Mesenchymal stem cell (in vitro differentiated cells and primary cell): Measurements from ENCODE around the gene HSP90AB1.

Experiments
- DNase-seq: peaks from one replicate; pipeline ENCODE4 v3.0.0-alpha.2; 2013
- H2AFZ ChIP-seq: one replicate; pipeline ENCODE4 v1.6.1; 2013; ENCODE audit warnings: low read depth, mild to moderate bottlenecking, control low read depth, inconsistent platforms, low read length, moderate library complexity
- H2AK5ac ChIP-seq: 2 replicates; pipeline ENCODE4 v1.6.1; 2013; ENCODE audit warnings: low read length, moderate library complexity, mild to moderate bottlenecking, inconsistent platforms; ENCODE audit not compliant: severe bottlenecking
- H2BK120ac ChIP-seq: one replicate; pipeline ENCODE4 v1.6.1; 2013; ENCODE audit warnings: low read depth, mild to moderate bottlenecking, inconsistent platforms, low read length, moderate library complexity
- H2BK12ac ChIP-seq, 2 experiments: one replicate each; pipeline ENCODE4 v1.6.1; 2013; ENCODE audit warnings: inconsistent platforms in 2 of 2, low read length in 2 of 2, mild to moderate bottlenecking in 2 of 2, moderate library complexity in 2 of 2, control low read depth in 1 of 2
- H2BK15ac ChIP-seq: one replicate; pipeline ENCODE4 v1.6.1; 2013; ENCODE audit warnings: mild to moderate bottlenecking, low read depth, inconsistent platforms; ENCODE audit not compliant: poor library complexity, severe bottlenecking
- H2BK5ac ChIP-seq: 2 replicates; pipeline ENCODE4 v1.6.1; 2013; ENCODE audit warnings: low read depth, mild to moderate bottlenecking, low read length, control low read depth, inconsistent platforms; ENCODE audit not compliant: poor library complexity, severe bottlenecking
- H3K14ac ChIP-seq, 2 experiments: one replicate each; pipeline ENCODE4 v1.6.1; 2013; ENCODE audit warnings: inconsistent platforms in 2 of 2, low read length in 2 of 2, control low read depth in 1 of 2, mild to moderate bottlenecking in 1 of 2, moderate library complexity in 1 of 2
- H3K18ac ChIP-seq, 2 experiments: one replicate each; pipeline ENCODE4 v1.6.1; 2013; ENCODE audit warnings: inconsistent platforms in 2 of 2, low read length in 2 of 2, control low read depth in 1 of 2, low read depth in 1 of 2, mild to moderate bottlenecking in 1 of 2
- H3K23ac ChIP-seq, 2 experiments: one replicate each; pipeline ENCODE4 v1.6.1; 2013; ENCODE audit warnings: inconsistent platforms in 2 of 2, low read length in 2 of 2, mild to moderate bottlenecking in 2 of 2, moderate library complexity in 2 of 2, control low read depth in 1 of 2
- H3K27ac ChIP-seq: 2 replicates; pipeline ENCODE4 v1.5.1; 2013; ENCODE audit warnings: mild to moderate bottlenecking, moderate library complexity, low read length, control low read depth, inconsistent platforms; ENCODE audit not compliant: poor library complexity, severe bottlenecking
- H3K27me3 ChIP-seq, 2 experiments: 2 replicates each; pipeline versions ENCODE4 v1.6.1 to v1.7.0; 2013; ENCODE audit warnings: low read length in 2 of 2, mild to moderate bottlenecking in 2 of 2, moderate library complexity in 2 of 2, control low read depth in 1 of 2, inconsistent platforms in 1 of 2; ENCODE audit not compliant: control insufficient read depth in 1 of 2, insufficient read depth in 1 of 2
- H3K36me3 ChIP-seq, 2 experiments: 2 replicates each; pipeline versions ENCODE4 v1.6.1 to v1.7.0; 2013; ENCODE audit warnings: low read length in 2 of 2, control low read depth in 1 of 2, inconsistent platforms in 1 of 2, low read depth in 1 of 2, mild to moderate bottlenecking in 1 of 2; ENCODE audit not compliant: insufficient read depth in 2 of 2, control insufficient read depth in 1 of 2
- H3K4ac ChIP-seq, 2 experiments: one replicate each; pipeline ENCODE4 v1.6.1; 2013; ENCODE audit warnings: inconsistent platforms in 2 of 2, low read length in 2 of 2, mild to moderate bottlenecking in 2 of 2, moderate library complexity in 2 of 2, control low read depth in 1 of 2, low read depth in 1 of 2
- H3K4me1 ChIP-seq: 2 replicates; pipeline ENCODE4 v1.6.1; 2013; ENCODE audit warnings: low read depth, low read length, control low read depth; ENCODE audit not compliant: control insufficient read depth, insufficient read depth
- H3K4me2 ChIP-seq: 2 replicates; pipeline ENCODE4 v1.6.1; 2013; ENCODE audit warnings: low read length, mild to moderate bottlenecking, inconsistent platforms; ENCODE audit not compliant: poor library complexity, severe bottlenecking
- H3K4me3 ChIP-seq, 2 experiments: 2 replicates each; pipeline versions ENCODE4 v1.5.1 to v1.7.0; 2013; ENCODE audit warnings: low read length in 2 of 2, mild to moderate bottlenecking in 2 of 2, control low read depth in 1 of 2, low read depth in 1 of 2; ENCODE audit not compliant: insufficient read depth in 1 of 2
- H3K79me1 ChIP-seq: replicated peaks from 2 replicates; pipeline ENCODE4 v1.6.1; 2013; ENCODE audit warnings: mild to moderate bottlenecking, control low read depth, low read length, inconsistent platforms; ENCODE audit not compliant: poor library complexity, severe bottlenecking
- H3K9ac ChIP-seq: 2 replicates; pipeline ENCODE4 v1.7.0; 2013; ENCODE audit warnings: mild to moderate bottlenecking, low read length, moderate library complexity
- H3K9me3 ChIP-seq: 2 replicates; pipeline ENCODE4 v1.7.0; 2013; ENCODE audit warnings: mild to moderate bottlenecking, low read length; ENCODE audit not compliant: control insufficient read depth
- H4K8ac ChIP-seq: one replicate; pipeline ENCODE4 v1.6.1; 2013; ENCODE audit warnings: inconsistent platforms, mild to moderate bottlenecking, low read length, moderate library complexity
- H4K91ac ChIP-seq: one replicate; pipeline ENCODE4 v1.6.1; 2013; ENCODE audit warnings: mild to moderate bottlenecking, low read length, inconsistent platforms
- WGBS: methylation state at CpG from one replicate; pipeline ENCODE4 v1.1.7; 2013; ENCODE audit warnings: mixed read lengths; 5-methylcytosine and 5-hydroxymethylcytosine counted together

The HSP90AB1 gene

GRCh38 chr6:44291841-44292240, 44.9 kb downstream of the HSP90AB1 start:
- no peak overlapping the region for H2BK15ac ChIP-seq
- H3K4me2 ChIP-seq, result no peak overlapping the region
- H2AFZ ChIP-seq, result no peak overlapping the region
- no peak overlapping the region for H2AK5ac ChIP-seq
- no peaks in the 10 kb centered on the region for H3K9me3 ChIP-seq
- H4K91ac ChIP-seq, result no peak overlapping the region
- no peak overlapping the region for H3K4ac ChIP-seq
- no peak overlapping the region for H2BK5ac ChIP-seq
- peaks cover 72 to 93% of the 10 kb centered on the region in 2 experiments for H3K27me3 ChIP-seq
- no peak overlapping the region for H4K8ac ChIP-seq
- no peak overlapping the region for H3K18ac ChIP-seq
- no peak overlapping the region for H2BK120ac ChIP-seq
- H3K14ac ChIP-seq, result no peak overlapping the region
- no peak overlapping the region for H3K27ac ChIP-seq
- H3K79me1 ChIP-seq, result no peaks in the 10 kb centered on the region
- H3K23ac ChIP-seq, result no peak overlapping the region
- H3K9ac ChIP-seq, result no peak overlapping the region
- no peaks in the 10 kb centered on the region for H3K4me1 ChIP-seq
- 70% methylated on average over 4 of the region's 4 CpGs for WGBS
- no peak overlapping the region for H3K4me3 ChIP-seq
- H3K36me3 ChIP-seq, result no peaks in the 10 kb centered on the region
- no peak for DNase-seq
- H2BK12ac ChIP-seq, result no peak overlapping the region

GRCh38 chr6:44292661-44293365, 45.9 kb downstream of the HSP90AB1 start:
- Histone ChIP-seq H3K79me1 (no peaks in the 10 kb centered on the region), H3K4me2 (no peak overlapping the region), H3K27me3 (peaks cover 70 to 93% of the 10 kb centered on the region in 2 experiments), H4K8ac (no peak overlapping the region), H3K9me3 (no peaks in the 10 kb centered on the region), H2AK5ac (no peak overlapping the region), H2BK12ac (no peak overlapping the region), H3K4me1 (peaks cover 9% of the 10 kb centered on the region), H4K91ac (no peak overlapping the region), H2AFZ (no peak overlapping the region), H3K4me3 (no peak overlapping the region), H3K23ac (no peak overlapping the region), H3K4ac (no peak overlapping the region), H3K9ac (no peak overlapping the region), H3K27ac (no peak overlapping the region), H2BK5ac (no peak overlapping the region), H3K14ac (no peak overlapping the region), H3K36me3 (no peaks in the 10 kb centered on the region), H3K18ac (no peak overlapping the region), H2BK15ac (no peak overlapping the region), H2BK120ac (no peak overlapping the region)
- no peak for DNase-seq
- 94% methylated on average over 4 of the region's 4 CpGs for WGBS

DNA sequence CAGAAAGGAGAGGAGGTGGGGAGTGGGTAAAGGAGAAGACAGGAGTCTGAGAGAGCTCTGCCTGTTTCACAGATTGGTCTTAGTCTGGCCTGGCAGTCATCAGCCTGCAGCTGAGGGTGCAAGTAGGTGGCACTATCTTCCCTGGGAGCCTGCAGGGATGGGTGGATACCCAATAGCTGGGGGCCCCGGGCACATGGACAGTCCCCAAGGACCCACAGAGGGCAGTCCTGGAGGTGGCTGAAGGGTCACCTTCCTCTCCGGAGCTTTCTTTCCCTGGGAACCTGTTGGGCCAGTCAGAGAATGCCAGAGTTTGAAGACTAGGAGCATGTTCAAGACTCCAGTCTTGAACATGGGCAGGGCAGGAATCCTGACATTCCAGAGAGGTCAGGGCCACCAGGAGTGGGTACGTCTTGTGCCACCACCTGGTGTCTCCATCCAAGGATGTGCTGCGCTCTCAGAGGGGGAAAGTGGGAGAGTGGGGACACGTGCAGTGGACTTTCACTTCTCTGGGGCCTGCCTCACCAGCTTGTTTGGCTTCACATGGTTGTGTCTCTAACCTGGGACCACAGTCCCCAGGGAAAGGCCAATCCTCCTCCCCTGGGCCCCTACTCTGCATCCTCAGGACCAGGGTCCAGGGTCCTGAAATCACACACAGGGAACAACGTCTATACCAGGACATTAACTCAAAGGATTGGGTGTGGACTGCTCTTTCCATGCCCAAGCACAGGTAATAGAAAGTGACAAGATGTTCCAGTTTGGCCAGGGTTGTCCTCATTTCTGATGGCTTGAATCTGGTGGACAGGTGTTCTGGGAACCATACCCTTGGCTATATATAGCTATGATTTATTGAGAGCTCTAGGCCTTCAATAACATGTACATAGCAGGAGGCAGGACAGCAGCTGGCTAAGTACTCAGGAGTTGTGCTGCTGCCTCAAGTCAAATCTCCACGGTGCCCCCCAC, 48.2 kb downstream of the HSP90AB1 start:
- no peak overlapping the region for H3K4me2 ChIP-seq
- H3K4ac ChIP-seq, result no peak overlapping the region
- no peak overlapping the region for H4K91ac ChIP-seq
- no peaks in the 10 kb centered on the region for H3K79me1 ChIP-seq
- H2BK12ac ChIP-seq, result no peak overlapping the region
- peak overlapping the region in 1 of 2 experiments; percentile 9 for H3K23ac ChIP-seq
- H2BK5ac ChIP-seq, result no peak overlapping the region
- peaks cover 70 to 88% of the 10 kb centered on the region in 2 experiments for H3K27me3 ChIP-seq
- no peak overlapping the region for H2AFZ ChIP-seq
- no peaks in the 10 kb centered on the region for H3K9me3 ChIP-seq
- no peak overlapping the region for H3K27ac ChIP-seq
- H3K36me3 ChIP-seq, result peaks cover under 1 to 1% of the 10 kb centered on the region in 2 experiments
- H3K14ac ChIP-seq, result no peak overlapping the region
- H2AK5ac ChIP-seq, result no peak overlapping the region
- no peak overlapping the region for H3K9ac ChIP-seq
- no peak overlapping the region for H3K4me3 ChIP-seq
- no peak for DNase-seq
- no peak overlapping the region for H2BK120ac ChIP-seq
- 75% methylated on average over 7 of the region's 7 CpGs for WGBS
- H3K4me1 ChIP-seq, result peaks cover 12% of the 10 kb centered on the region
- H4K8ac ChIP-seq, result no peak overlapping the region
- H3K18ac ChIP-seq, result no peak overlapping the region
- no peak overlapping the region for H2BK15ac ChIP-seq
